Stimulated activated CD4-positive, alpha-beta T cell treated with anti-CD3 and anti-CD28 coated beads, TNF-alpha, amount 100 ng/mL, for 48 hours (primary cell): ENCODE data around the gene LBH.

Experiments
- DNase-seq, 3 donors: peaks; one replicate each; pipeline ENCODE4 v3.0.0-alpha.2; 2020; ENCODE audit warnings: low read depth in 3 of 3

Gene LBH

DNA sequence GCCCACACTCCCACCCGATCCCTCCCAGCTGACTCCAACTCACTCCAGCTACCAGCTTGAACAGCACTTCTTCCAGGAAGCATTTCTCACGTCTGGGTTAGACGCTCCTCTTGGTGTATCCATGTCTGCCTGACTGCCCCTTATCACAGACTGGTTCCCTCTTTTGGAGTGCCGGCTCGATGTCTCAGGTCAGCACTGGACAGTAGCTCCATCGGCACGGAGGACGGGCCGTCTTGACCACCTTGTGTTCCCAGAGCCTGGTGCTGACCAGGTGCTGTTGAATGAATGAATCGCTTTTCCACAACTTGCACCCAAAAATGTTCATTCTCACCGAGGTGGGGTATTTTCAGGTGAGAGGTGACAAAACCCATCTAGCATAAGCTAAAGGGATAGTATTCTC is 71.8 kb downstream of the LBH start:
- DNase-seq: no peak

DNA sequence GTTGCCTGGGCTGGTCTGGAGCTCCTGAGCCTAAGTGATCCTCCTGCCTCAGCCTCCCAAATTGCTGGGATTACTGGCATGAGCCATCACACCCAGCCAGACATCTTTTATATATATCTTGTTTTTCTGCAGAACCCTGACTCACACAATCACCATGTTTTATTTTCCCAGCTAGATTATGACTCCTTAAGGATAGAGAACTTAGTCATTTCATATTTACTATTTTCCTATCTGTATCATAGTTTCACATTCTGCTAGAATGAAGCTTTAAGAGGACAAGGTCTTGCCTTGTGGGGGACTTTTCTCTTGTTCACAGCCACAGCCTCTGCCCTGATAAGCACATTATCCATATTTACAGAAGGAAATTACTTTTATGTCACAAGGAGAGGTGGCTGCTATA is 73.9 kb downstream of the LBH start:
- DNase-seq: no peak

DNA sequence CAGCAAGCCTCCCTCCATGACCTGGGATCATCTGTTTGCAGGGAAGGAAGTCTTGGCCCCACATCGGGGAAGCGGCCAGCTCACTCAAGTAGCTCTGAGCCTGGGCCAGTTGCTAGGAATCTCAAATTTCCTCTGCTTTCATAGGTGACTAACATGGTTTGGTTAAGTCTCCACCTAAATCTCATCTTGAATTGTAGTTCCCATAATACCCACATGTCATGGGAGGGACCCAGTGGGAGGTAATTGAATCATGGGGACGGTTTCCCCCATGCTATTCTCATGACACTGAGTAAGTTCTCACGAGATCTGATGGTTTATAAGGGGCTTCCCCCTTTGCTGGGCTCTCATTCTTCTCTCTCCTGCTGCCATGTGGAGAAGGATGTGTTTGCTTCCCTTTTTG is 75.2 kb downstream of the LBH start:
- DNase-seq: peak in 1 of 3 donors; percentile 17

DNA sequence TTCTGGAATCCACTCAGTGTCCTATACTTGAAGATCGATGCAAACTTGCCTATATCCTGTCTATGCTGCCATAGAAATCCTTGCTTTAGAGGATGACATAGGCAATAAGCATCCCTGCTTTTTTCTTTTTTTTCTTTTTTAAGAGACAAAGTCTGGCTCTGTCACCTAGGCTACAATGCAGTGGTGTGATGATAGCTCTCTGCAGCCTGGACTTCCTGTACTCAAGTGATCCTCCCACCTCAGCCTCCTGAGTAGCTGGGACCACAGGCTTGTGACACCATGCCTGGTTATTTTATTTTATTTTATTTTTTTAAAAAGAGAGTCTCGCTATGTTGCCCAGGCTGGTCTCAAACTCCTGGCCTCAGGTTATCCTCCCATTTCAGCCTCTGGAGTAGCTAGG is 76.9 kb downstream of the LBH start:
- no peak for DNase-seq
